ENCODE results near the gene STRA8. TPM values are rescaled to one million over a fixed set of nuclear protein-coding genes. Genes with fewer than 3 reads are reported as not detected.

The STRA8 gene
- total RNA-seq, 1 experiment from 2014 or later, result not detected

DNA sequence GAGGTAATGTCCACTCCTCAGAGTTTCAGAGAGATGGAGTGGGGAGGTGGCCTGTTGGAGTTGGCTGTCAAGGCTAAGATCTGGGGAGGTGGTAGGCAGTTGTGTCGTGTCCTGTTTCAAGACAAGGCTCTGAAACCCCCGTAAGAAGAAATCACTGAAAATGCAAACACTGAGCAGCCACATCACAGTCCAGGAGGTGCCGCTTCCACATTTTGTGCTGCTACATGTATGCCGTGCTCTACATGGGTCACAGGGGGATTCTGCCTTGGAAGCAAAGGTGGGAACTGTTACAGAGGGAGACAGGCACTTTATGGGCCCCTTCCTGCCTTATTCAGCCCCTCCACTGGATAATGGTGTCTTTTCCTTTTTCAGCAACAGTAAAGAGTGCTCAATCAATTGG is 34.2 kb upstream of the STRA8 start:
- intact Hi-C loops (cut with micrococcal nuclease; ENCODE audit: unreplicated experiment), result no loop called here
- no TSS peak for BruUV-seq (replicated peaks)
- Histone ChIP-seq H3K27ac (ENCODE audit: low read length) (no peak overlapping the region), H3K36me3 (ENCODE audit: control insufficient read depth, insufficient read depth, low read length) (no peaks in the 10 kb centered on the region), H3K4me1 (ENCODE audit: control insufficient read depth, insufficient read depth, low read length) (no peaks in the 10 kb centered on the region), H3K4me3 (ENCODE audit: low read depth in 2 of 2, low read length in 2 of 2) (no peak overlapping the region), H3K27me3 (ENCODE audit: control insufficient read depth, insufficient read depth, low read length) (no peaks in the 10 kb centered on the region), H3K9me3 (ENCODE audit: control insufficient read depth, insufficient read depth, low read depth, low read length) (no peaks in the 10 kb centered on the region)
- TF ChIP-seq SIN3A (IDR thresholded peaks at IDR 0.05; ENCODE audit: borderline replicate concordance, insufficient read depth, low read depth, low read length) (no peak), POLR2AphosphoS5 (IDR thresholded peaks at IDR 0.05; ENCODE audit: low read depth, low read length) (no peak), TCF7L2 (IDR thresholded peaks at IDR 0.05; ENCODE audit: low read depth, low read length) (no peak)
- TF ChIP-seq, protein P1, sequence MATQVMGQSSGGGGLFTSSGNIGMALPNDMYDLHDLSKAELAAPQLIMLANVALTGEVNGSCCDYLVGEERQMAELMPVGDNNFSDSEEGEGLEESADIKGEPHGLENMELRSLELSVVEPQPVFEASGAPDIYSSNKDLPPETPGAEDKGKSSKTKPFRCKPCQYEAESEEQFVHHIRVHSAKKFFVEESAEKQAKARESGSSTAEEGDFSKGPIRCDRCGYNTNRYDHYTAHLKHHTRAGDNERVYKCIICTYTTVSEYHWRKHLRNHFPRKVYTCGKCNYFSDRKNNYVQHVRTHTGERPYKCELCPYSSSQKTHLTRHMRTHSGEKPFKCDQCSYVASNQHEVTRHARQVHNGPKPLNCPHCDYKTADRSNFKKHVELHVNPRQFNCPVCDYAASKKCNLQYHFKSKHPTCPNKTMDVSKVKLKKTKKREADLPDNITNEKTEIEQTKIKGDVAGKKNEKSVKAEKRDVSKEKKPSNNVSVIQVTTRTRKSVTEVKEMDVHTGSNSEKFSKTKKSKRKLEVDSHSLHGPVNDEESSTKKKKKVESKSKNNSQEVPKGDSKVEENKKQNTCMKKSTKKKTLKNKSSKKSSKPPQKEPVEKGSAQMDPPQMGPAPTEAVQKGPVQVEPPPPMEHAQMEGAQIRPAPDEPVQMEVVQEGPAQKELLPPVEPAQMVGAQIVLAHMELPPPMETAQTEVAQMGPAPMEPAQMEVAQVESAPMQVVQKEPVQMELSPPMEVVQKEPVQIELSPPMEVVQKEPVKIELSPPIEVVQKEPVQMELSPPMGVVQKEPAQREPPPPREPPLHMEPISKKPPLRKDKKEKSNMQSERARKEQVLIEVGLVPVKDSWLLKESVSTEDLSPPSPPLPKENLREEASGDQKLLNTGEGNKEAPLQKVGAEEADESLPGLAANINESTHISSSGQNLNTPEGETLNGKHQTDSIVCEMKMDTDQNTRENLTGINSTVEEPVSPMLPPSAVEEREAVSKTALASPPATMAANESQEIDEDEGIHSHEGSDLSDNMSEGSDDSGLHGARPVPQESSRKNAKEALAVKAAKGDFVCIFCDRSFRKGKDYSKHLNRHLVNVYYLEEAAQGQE (IDR thresholded peaks at IDR 0.05; ENCODE audit: insufficient read depth in 1 of 2, low read depth in 2 of 2, low read length in 1 of 2), result no peak
- TF ChIP-seq, protein P2, sequence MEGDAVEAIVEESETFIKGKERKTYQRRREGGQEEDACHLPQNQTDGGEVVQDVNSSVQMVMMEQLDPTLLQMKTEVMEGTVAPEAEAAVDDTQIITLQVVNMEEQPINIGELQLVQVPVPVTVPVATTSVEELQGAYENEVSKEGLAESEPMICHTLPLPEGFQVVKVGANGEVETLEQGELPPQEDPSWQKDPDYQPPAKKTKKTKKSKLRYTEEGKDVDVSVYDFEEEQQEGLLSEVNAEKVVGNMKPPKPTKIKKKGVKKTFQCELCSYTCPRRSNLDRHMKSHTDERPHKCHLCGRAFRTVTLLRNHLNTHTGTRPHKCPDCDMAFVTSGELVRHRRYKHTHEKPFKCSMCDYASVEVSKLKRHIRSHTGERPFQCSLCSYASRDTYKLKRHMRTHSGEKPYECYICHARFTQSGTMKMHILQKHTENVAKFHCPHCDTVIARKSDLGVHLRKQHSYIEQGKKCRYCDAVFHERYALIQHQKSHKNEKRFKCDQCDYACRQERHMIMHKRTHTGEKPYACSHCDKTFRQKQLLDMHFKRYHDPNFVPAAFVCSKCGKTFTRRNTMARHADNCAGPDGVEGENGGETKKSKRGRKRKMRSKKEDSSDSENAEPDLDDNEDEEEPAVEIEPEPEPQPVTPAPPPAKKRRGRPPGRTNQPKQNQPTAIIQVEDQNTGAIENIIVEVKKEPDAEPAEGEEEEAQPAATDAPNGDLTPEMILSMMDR (IDR thresholded peaks at IDR 0.05), result no peak
- ATAC-seq (no peak), DNase-seq (ENCODE audit: low read depth, low spot score) (no peak)
- POLR2A ChIA-PET, result no interaction called here
- in situ Hi-C loops (cut with HindIII; ENCODE audit: low pct_unique_long_range_greater_than_20kb, low sequenced_read_pairs), result no loop called here
- CTCF ChIA-PET, result no interaction called here

DNA sequence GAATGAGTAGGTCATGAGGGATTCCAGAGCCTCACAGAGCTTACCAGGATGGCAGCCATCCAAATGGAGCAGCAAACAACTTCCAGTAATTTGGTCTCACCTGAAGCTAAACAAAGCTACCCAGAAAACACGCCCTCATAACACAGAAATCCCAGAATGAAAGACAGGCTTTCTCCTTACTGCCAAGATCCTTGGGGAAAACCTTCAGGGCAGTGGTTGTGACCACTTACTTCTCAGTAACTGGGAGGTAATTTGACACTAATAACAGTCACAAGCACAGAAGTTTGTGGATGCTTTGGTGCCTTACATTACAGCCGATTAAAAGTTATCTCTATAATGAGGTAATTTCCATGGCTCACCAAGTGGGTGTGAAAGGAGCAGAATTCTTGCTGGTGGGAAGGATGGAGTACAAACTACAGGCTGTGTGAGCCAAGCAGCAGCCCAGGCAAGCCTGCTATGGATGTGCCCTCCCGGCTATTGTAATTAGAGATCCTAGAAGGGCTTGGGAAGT is 32.8 kb upstream of the STRA8 start:
- CTCF ChIA-PET, result no interaction called here
- H3K4me3 ChIP-seq (ENCODE audit: low read depth in 2 of 2, low read length in 2 of 2), result no peak overlapping the region
- no TSS peak for BruUV-seq (replicated peaks)
- intact Hi-C loops (cut with micrococcal nuclease; ENCODE audit: unreplicated experiment) (no loop called here), in situ Hi-C loops (cut with HindIII; ENCODE audit: low pct_unique_long_range_greater_than_20kb, low sequenced_read_pairs) (no loop called here)
- no peaks in the 10 kb centered on the region for H3K4me1 ChIP-seq (ENCODE audit: control insufficient read depth, insufficient read depth, low read length)
- no peak overlapping the region for H3K27ac ChIP-seq (ENCODE audit: low read length)
- no peaks in the 10 kb centered on the region for H3K36me3 ChIP-seq (ENCODE audit: control insufficient read depth, insufficient read depth, low read length)
- DNase-seq (ENCODE audit: low read depth, low spot score), result no peak
- POLR2A ChIA-PET, result no interaction called here
- no peaks in the 10 kb centered on the region for H3K27me3 ChIP-seq (ENCODE audit: control insufficient read depth, insufficient read depth, low read length)
- no peaks in the 10 kb centered on the region for H3K9me3 ChIP-seq (ENCODE audit: control insufficient read depth, insufficient read depth, low read depth, low read length)
- ATAC-seq, result no peak
- no peak for TF ChIP-seq SIN3A (IDR thresholded peaks at IDR 0.05; ENCODE audit: borderline replicate concordance, insufficient read depth, low read depth, low read length)
- TF ChIP-seq, protein P2 (IDR thresholded peaks at IDR 0.05), result no peak
- no peak for TF ChIP-seq POLR2AphosphoS5 (IDR thresholded peaks at IDR 0.05; ENCODE audit: low read depth, low read length)
- TF ChIP-seq, protein P1 (IDR thresholded peaks at IDR 0.05; ENCODE audit: insufficient read depth in 1 of 2, low read depth in 2 of 2, low read length in 1 of 2), result no peak
- no peak for TF ChIP-seq TCF7L2 (IDR thresholded peaks at IDR 0.05; ENCODE audit: low read depth, low read length)
